ENCODE data around the gene GPR63.

DNA sequence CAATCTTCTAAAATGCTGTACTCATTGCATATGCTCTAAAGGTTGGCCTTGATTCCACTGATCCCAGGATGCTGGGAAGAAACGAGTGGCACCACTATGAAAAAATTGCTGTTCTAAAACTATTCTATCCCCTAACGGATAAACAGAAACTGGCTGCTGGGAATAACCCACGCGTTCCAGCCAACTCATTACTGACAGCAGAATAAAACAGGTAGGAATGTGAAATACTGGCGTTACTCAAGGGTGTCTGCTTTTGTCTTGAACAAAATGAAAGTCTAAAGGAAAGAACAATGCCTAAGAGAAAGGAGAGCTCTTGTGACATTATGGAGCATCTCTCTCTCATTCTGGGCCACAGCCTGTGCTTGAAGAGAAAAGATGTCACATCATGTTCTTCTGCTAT lies 26.1 kb downstream of the GPR63 start:
- no peak for TF ChIP-seq POLR2A (IDR thresholded peaks at IDR 0.05)
- no peak for TF ChIP-seq CTCF (IDR thresholded peaks at IDR 0.05)

All from body of pancreas (tissue), 4 donors.